Measurements from ENCODE around the gene SSRP1.

DNA sequence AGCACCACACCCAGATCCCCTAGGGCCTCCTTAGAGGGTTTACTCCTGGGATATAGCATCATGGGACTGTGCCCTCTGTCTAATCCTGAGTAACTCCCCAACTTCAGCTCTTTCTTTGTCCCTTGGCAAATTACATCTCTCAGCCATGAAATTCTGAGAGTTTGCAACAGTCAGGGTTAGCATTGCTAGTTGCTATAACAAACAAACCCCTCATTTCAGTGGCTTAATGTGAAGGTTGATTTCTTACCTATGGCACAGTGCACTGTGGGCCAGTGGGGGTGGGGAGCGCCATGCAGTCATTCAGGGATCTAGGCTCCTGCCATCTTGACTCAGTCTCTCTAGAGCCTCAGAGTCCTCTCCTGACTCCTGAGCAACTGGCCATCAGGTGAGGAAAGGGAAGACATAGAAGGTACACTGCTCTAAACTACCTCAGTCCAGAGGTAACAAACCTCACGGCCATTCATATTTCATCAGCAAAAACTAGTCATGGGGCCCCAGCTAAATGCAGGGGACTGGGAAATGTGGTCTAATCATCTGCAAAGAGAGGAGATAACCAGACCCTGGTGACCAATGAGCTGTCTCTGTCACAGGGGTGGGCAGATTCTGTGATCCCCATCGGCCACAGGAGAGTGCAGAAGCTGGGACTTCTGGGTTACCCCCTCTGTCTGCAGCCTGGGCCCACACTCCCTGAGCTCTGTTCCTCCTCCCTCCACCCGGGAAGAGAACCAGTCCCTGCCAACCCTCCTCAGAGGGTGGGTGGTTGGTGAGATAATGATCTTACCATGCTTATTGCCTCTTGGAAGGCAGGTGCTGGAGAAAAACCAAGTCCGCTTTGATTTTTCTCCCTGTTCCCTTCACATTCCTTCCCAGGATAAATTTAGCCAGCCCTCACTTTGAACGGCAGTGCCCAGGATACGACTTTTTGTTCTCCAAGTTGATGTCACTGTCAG lies 27.7 kb upstream of the SSRP1 start:
- no peak for TF ChIP-seq FOXP2 (optimal IDR thresholded peaks at IDR 0.05; ENCODE audit: borderline replicate concordance, extremely low read depth, extremely low read length, insufficient read depth)
- no peak for TF ChIP-seq SIN3A (IDR thresholded peaks at IDR 0.05; ENCODE audit: borderline replicate concordance, insufficient read depth, low read length)
- TF ChIP-seq, protein P1, sequence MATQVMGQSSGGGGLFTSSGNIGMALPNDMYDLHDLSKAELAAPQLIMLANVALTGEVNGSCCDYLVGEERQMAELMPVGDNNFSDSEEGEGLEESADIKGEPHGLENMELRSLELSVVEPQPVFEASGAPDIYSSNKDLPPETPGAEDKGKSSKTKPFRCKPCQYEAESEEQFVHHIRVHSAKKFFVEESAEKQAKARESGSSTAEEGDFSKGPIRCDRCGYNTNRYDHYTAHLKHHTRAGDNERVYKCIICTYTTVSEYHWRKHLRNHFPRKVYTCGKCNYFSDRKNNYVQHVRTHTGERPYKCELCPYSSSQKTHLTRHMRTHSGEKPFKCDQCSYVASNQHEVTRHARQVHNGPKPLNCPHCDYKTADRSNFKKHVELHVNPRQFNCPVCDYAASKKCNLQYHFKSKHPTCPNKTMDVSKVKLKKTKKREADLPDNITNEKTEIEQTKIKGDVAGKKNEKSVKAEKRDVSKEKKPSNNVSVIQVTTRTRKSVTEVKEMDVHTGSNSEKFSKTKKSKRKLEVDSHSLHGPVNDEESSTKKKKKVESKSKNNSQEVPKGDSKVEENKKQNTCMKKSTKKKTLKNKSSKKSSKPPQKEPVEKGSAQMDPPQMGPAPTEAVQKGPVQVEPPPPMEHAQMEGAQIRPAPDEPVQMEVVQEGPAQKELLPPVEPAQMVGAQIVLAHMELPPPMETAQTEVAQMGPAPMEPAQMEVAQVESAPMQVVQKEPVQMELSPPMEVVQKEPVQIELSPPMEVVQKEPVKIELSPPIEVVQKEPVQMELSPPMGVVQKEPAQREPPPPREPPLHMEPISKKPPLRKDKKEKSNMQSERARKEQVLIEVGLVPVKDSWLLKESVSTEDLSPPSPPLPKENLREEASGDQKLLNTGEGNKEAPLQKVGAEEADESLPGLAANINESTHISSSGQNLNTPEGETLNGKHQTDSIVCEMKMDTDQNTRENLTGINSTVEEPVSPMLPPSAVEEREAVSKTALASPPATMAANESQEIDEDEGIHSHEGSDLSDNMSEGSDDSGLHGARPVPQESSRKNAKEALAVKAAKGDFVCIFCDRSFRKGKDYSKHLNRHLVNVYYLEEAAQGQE (IDR thresholded peaks at IDR 0.05; ENCODE audit: insufficient read depth in 1 of 2, low read depth in 2 of 2, low read length in 2 of 2), result no peak

All from PFSK-1 (cell line).